Stimulated activated CD8-positive, alpha-beta memory T cell treated with anti-CD3 and anti-CD28 coated beads, Interleukin-4, amount 100 ng/mL, for 24 hours (primary cell): Measurements from ENCODE around the gene ATPAF1.

Experiments used
- DNase-seq: peaks from one replicate; pipeline ENCODE4 v3.0.0-alpha.2; 2020; ENCODE audit warnings: low read depth

ATPAF1 gene

DNA sequence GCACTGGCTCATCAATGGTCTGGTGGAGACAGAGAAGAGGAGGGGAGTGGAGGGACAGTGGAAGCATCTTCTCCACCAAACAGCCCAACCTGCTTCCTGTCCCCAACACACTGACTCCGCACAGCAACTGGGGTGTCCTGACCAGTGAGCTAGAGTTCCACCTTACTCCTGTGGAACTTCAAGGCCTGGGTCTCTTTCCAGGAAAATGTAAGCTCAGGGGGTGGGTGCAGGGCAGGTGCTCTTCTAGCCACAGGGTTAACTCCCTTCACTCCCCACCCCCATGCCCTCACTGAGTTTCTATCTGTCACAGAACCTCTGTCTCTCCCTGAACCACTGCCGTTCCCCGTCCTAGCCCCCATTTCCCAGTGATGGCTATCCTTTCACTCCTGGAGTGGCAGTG, 52.4 kb downstream of the ATPAF1 start:
- no peak for DNase-seq

DNA sequence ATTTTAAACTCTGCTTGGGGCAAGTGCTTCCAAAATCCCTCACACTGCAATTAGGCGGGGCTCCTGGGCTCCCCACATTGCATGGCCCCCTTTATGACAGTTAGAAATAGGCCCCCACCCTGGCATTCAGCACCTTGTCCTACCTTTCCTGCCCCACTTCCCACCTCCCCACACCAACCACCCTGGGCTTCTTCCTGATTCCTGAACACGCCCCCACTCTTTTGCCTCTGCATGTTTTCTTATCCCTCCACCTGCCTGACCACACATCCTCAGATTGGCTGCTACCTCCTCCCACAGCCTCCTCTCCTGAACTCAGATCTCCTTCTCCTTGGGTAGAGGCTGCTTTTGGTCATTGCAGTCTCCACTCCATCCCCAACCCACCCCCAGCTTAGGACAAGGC, 53.1 kb downstream of the ATPAF1 start:
- DNase-seq: no peak

DNA sequence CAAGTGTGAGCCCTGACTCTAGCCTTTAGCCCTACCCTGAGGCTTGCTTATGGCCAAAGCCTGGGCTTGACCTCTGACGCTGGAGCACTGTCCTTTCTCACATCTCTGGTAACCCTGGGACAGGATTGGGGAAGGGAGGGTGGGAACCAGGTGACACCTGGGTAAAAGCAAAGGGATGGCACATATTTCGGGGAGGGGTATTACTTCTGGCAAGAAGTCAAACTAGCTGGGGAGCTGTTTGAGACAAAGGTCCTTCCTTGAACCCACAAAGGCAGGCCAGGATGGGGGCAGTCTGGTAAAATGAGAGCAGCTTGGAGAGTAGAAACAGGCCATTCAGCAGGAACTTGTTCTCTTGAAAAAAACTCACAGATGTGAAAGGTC, 53.6 kb downstream of the ATPAF1 start:
- DNase-seq: no peak

DNA sequence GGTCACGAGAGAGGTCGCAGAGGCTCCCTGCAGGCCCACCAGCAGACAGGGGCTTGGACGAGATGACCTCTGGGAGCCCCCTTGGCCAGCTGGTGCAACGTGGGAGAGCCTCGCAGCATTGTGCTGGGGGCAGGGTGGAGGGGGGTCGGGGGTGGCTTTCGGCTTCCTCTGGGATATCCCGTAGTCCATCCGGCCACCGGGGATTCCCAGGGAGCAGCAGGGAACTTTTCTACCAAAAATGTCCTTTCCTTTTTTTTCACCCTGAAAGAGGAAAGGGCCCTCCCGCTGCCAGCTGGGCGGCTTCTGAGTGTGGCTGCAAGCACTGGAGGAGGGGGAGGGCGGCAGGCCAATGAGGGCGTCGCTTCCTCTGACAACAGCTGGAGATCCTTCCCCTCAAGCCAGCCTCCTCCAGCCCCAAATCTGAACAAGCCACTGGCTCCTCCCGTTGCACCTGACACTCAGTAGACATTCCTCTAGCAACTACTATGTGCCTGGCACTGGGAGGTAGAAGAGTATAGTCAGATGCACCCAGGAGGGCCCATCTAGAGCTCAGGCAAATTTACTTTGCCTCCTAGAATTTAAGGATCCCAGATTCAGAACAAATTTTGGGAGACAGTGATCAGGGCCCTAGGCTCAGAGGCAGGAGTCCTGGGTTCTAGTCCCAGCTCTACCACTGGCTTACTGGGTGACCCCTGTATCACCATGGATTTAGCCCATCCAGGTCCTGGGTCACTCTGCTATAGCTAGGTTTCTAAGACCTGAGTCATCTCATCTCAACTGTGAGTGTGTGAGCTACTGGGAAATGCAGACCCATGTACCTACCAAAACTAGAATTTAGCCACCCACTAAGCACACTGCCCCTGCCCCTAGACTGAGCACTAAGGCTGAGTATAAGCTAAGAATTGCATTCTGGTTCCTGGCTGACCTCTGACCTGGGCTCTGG, 54.2 kb downstream of the ATPAF1 start:
- peak; percentile 13 for DNase-seq

DNA sequence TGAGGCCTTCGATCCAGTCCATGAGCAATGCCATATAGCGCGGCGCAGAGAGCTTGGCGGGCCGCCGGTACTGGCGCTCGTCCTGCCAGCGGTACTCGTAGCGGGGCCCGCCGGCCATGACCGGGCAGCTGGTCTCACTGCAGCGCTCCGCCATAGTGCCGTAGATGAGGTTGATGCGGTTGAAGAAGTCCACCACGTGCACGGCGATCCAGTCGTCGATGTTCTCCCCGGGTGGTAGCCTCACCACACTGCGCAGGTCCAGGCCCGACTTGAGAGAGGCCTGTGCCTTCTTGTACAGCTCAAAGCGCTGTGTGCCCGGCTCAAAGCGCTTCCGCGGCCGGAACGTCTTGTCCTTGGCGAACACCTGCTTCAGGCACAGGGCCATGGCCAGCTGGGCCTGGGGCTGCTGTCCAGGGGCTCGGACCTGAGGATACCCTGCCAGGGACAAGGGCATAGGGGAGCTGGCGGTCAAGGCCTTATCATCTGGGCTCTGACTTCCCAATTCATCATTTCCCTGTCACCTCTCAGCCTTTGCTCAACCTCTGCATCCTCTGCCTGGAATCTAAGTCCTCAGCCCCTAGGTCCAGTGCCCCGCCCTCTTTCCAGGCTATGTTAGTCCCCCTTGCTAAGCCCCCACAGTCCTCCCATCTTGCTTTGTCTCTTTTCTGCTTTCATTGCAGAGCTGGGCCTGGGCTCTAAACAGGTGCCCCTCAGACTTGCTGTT, 55.1 kb downstream of the ATPAF1 start:
- no peak for DNase-seq

DNA sequence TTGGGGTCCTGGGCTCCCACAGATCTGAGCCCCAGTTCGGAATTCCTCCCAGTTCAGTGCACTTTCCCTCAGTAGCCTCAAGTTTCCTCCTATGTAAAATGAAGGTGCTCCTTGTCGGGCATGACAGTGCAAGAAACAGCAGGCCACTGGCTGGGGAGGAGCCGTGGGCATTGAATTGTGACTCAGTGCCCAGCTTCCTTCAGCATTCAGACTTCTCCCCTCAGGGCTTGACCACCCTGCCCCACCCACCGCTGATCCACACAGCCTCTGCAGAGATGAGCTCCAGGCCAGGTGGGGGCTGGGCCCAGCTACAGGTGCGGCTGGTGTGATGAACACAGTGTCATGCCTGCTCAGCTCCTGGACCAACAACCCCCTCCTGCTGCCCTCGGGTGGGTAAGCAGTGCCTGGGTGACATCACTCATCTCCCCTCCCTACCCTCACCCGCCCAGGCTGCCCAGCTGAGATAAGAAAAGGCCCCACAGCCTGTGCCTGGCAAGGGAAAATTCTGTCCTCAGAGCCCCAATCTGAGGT, 56.4 kb downstream of the ATPAF1 start:
- DNase-seq: no peak

DNA sequence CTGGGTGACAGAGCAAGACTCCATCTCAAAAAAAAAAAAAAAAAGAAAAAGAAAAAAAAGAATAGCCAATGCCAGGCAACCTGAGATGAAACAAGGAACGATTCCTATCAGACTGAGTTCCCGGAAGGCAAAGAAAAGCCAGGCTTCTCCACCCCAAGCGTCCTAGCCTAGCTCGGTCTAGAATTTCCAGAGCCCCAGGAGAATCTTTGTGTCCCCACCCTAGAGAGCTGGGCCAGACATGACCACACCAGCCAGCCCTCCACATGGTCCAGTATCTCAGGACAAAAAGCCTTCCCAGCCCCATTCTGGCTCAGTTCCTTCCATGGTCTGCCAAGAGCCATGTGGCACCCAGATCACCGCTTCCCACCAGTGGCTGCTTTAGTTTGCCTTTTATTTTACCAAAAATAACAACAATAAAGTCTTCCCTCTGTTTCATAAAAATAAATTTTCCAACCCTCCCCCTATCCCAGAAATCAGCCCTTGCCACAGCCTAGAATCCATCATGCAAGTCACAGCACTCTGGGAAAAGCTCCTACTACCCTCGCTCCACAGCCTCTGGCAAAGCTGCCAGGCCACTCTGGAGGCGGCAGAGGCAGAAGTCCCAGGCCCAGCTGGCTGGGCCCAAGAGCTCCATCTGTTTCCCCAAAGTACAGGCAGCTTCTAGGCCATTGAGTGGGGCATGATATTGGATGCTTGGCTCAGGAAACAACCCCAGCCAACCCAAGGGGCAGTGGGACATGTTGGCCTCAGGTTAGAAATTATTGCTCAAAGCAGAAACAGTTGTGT, 60.6 kb downstream of the ATPAF1 start:
- DNase-seq: no peak

DNA sequence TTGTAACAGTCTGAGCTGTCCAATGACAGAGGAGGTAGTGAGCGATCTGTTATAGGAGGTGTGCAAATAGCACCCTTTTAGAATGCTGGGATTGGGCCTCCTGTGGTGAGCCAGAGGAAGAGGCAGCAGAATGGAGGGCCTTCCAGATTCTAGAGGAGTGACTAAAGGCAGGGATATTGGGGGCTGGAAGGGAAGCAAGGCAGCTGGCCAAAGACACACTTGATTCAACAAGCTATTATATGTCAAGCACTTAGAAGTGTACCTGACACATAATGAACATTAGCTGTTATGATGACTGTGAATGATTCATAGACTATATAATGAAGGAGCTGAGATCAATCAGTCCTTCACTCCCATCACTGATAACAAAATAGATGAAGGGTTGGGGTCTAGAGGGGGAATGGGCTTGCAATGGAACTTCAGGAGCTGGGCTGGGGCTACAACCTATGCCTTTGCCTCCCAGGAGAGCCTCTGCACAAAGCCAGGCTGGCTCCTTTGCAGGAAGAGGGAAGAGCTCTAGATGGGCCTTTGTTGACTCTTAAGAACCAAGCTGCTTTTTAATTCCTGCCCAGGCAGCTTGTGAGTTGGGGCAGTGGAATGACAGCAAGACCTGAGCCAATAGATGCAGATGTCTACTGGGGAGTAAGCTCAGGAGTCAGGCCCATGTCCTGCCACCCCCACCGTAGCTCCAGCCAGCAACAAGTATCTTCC, 61.8 kb downstream of the ATPAF1 start:
- no peak for DNase-seq

DNA sequence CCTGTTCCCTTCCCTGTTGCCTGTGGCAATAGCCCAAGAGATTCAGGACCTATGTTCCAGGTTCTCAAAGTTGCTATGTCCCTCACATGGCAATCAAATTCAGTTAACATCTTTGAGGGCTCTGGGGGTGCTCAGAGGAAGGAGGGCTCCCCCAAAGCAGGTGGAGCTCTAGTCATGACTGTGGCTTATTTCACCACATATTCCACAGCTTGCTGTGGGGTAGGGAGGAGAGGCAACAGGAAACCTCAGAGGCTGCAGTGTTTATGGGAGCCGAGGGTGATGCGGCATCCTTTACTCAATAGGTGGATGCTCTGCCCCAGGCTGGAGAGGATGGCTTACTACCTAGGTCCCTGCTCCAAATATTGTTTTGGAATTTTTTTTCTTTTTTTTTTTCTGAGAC, 62.9 kb downstream of the ATPAF1 start:
- DNase-seq: no peak

DNA sequence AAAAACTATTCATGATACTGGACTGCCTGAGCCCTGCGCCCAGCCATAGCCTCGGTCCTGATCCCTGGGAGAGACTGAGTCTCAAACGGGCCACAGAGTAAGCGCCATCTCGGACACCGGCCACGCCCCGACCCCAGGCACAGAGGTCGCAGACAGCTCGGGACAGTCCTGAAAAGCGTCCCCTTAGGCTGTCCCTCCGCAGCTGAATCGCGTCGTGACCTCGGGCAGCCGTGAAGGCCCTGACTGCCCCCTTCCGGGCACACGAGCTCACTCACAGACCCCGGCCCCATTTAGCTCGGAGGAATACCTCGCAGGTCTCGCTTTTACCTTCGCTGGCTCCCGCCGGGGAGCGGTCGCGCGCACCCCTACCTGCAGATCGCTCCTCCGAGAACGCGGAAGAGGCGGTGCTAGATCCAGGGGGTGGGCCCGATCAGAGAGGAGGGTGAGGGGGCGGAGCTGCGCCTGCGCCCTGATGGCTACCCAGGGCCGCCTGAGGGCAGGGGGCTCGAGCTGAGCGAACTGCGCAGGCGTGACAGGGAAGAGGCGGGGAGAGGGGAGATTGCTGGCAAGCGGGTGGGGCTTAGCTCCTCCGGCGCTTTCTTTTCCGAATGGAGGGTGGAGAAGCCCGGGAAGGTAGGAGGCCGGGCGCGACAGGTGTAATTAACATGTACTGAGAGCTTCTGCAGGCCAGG, 64.2 kb downstream of the ATPAF1 start, which contains the start of gene MKNK1:
Gene MKNK1, minus strand, starts transcription at position 411 of the 692 bp plus-strand sequence. CDS start 20,941 bp downstream, outside the sequence.
- peak; percentile 97 for DNase-seq

DNA sequence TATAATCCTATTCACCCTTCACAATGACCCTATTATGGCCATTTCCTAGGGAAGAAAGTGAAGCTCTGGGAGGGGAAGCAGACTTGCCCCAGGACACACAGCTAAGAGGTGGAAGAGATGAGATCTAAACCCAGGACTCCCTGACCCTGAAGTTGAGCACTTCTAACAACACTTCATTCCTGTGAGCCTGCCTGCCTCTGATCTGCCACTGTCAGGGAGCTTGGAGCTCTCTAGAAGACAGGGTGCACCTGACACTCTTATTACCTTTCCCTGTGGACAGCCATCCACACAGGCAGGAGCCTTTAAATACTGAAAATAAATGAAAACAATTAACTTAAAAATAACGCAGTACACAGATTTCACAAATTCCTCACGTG, 64.7 kb downstream of the ATPAF1 start:
- DNase-seq: no peak

DNA sequence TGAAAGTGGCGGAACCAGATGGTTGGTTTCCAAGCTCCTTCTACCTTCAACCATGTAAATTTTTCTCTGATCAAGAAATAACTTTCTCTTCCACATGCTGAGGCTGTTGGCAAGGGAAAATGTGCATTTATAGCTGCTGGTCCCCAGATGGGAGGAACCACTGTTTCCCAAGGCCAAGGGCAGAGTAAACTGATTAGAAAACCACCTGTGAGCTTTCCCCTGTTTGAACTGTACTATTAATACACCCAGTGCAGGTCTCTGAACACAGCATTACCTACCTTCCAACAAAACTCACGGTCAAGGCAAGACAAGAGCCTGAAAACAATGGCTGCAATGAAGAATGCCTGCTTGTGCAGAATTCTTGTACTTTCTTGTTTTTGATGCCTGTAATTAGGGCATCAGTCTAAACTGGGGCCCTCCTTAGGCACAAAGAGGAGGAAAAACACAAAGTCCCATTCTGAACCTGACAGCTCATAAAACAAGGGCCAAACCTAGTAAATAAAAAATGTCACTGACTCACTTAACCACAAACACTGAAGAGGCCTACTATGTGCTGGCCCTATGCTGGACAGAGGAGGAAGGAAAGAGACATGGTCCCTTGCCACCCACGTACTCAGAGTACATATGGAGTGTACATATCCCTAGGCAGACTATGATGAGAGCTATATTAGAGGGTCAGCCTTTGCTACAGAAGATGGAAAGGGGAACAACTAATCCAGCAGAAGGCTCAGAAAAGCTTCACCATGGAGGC, 66.7 kb downstream of the ATPAF1 start:
- DNase-seq: no peak

DNA sequence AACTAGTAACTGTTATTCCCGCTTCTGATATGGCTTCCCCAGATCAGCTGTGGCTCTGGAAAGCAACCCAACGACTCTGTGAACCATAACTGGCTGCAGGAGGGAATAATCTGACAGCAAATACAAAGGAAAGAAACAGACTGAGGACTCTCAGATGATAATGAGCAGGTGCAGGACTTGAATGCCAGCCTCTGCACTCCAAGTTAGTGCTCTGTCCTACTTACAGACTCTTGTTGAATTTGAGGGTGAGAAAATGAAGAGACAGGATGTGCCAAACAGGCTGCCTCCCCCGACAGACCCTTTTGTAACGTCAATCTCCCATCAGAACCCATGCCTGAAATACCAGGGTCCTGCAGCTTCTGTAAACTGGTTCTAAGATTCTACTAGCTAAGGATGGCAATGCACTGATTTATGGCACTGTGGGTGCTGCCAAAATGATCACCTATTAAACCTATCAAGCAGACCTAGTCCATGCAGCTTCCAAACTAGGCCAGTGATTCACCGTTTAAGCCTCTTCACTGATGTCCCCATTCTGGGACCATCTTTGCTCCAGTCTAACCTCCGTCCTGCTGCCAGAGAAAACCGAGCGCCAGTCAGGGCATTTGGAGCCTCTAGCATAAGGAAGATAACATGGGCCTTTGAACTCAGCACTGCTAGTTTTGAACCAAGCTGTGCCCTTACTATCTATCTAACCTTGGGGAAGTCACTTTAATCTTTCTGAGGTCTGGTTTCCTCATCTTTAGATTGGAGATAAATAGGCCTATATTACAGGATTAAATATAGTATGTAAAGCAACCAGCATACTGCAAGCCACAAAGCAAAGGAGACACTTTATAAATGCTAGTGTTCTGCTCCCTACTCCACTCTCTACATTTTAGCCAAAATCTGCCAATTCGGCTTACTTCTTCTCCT, 68.8 kb downstream of the ATPAF1 start:
- no peak for DNase-seq

DNA sequence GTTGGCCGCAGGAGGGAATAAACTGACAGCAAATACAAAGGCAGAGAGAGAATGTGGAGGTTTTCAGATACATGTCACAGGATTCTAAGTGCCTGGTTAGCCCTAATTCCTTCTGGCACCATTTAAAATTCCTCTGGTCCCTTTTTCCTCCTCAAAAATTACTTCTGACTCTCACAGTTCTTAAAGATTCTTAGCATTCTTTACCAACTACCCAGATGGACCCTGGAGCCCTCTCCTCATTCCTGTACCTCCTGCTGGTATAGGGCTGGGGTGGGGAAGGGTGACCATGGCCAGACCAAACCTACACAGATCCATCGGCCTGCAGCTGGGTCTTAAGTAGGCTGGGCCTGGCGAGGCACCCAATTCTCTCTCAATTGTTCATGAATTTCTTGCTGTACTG, 71.3 kb downstream of the ATPAF1 start:
- no peak for DNase-seq

DNA sequence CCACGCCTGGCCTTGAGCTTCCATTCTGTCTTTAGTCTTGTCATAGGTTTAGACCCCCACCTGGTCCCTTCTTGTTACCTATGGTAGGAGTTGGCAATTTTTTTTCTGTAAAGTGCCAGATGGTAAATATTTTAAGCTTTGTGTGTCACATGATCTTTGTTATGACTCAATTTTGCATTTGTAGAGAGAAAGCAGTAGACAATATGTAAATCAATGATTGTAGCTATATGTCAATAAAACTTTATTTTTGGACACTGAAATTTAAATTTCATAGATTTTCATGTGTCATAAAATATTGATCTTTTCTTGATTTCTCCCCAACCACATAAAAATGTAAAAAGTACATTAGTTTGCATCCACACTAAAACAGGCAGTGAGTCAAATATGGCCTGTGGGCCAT, 72.1 kb downstream of the ATPAF1 start:
- no peak for DNase-seq

DNA sequence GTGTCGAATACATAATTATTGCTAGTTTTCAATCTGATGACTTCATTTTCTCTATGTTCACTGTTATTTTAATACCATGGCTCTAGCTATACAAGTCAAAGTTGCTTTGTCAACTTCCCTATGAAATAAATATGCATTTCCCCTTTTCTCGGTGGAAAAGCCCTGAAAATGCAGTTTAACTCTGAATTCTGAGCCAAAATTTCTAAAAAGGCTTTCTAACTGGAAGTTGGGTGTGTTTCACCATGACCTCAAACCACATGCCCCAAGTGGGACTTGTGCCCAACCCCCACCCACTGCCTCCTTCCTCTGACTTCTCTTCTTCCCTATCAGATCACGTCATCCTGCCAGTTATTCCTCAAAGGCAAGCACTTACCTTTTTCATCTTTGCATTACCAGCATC, 73.0 kb downstream of the ATPAF1 start:
- no peak for DNase-seq

DNA sequence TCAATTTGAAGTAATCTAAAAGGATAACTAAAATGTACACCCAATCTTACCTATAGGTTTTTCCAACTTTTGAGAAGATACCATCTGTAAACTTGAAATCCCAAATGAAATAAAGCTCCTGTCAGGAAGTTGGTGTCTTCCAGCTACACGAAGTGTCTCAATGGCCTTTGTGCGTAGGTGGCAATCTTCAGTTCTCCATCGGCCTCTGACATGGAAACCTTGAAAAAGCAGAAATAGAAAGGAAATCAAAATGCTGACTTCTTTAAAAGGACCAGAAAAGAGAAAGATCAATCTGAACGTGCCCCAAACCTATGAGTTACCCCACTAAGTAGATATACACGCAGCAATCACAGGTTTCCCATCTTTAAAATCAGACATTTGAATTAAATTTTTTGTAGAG, 74.1 kb downstream of the ATPAF1 start:
- DNase-seq: no peak

DNA sequence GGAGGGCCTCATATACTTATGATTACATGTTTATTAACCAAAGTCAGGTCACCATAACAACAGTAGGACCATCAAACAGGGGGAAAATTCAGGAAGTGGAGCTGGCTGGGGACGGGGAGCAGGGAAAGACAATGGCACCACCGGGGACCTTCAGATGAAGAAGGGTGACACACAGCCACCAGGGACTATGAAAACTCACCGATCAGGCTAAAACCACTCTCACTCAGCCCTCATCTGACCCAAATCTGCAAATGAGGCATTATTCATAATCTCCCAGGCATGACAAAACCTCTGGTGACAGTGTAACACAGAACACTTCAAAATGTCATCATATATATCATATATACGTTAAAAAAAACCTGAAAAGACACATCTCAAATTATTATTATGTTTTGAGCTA, 75.3 kb downstream of the ATPAF1 start:
- DNase-seq: no peak

DNA sequence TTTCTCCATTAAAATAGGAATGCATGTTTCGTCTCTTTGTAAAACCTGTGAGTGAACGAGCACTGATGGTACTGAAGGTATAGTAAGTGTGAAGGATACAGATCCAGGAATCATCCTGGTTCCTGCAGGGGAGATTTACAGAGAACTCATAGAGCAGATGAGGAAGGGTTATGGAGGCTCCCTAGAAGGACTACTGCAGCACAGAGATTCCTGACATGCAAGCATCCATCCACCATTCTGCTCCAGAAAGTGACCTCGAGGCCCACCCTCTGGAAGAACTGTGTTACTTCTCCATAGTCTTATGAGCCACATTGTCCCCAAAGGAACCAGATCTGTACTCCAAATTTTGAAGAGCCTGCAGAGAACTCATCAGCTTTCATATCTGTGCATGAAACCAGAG, 78.6 kb downstream of the ATPAF1 start:
- no peak for DNase-seq
